Hepatocyte (in vitro differentiated cells): Measurements from ENCODE around the gene EVPLL. TPM values are rescaled to one million over a fixed set of nuclear protein-coding genes. Genes with fewer than 3 reads are reported as not detected.
"Not testable (repeated sequence)": the region's sequence is repeated elsewhere in the genome, so short reads cannot be mapped to it uniquely, and the experiment has no call there.

Experiments
- DNase-seq: peaks from one replicate; pipeline ENCODE4 v3.0.0-alpha.2; 2016; ENCODE audit warnings: low spot score
- H2AFZ ChIP-seq: fragments of 200-600 bp; sonication (generic); 2 replicates; pipeline ENCODE4 v1.6.0; 2016; ENCODE audit warnings: antibody characterized with exemption, mild to moderate bottlenecking
- H3K27ac ChIP-seq: fragments of 200-600 bp; sonication (generic); 2 replicates; pipeline ENCODE4 v1.5.1; 2016; ENCODE audit warnings: mild to moderate bottlenecking
- H3K27me3 ChIP-seq: fragments of 200-600 bp; sonication (generic); 2 replicates; pipeline ENCODE4 v1.6.1; 2016
- H3K36me3 ChIP-seq: fragments of 200-600 bp; sonication (generic); replicated peaks from 2 replicates; pipeline ENCODE4 v1.5.1; 2016; ENCODE audit warnings: low read depth; ENCODE audit not compliant: insufficient read depth
- H3K4me1 ChIP-seq: fragments of 200-600 bp; sonication (generic); 2 replicates; pipeline ENCODE4 v1.5.1; 2016; ENCODE audit warnings: mild to moderate bottlenecking, moderate library complexity; ENCODE audit not compliant: insufficient read depth
- H3K4me2 ChIP-seq: fragments of 200-600 bp; sonication (generic); 2 replicates; pipeline ENCODE4 v1.6.0; 2016
- H3K4me3 ChIP-seq: fragments of 200-600 bp; sonication (generic); 2 replicates; pipeline ENCODE4 v1.5.1; 2016; ENCODE audit warnings: mild to moderate bottlenecking
- H3K79me2 ChIP-seq: fragments of 200-600 bp; sonication (generic); 2 replicates; pipeline ENCODE4 v1.6.0; 2017; ENCODE audit warnings: mild to moderate bottlenecking
- H3K9me2 ChIP-seq: fragments of 200-600 bp; sonication (generic); replicated peaks from 2 replicates; pipeline ENCODE4 v1.6.0; 2017; ENCODE audit warnings: mild to moderate bottlenecking; ENCODE audit not compliant: insufficient read depth
- H3K9me3 ChIP-seq: fragments of 200-600 bp; sonication (generic); 2 replicates; pipeline ENCODE4 v1.5.1; 2016; ENCODE audit warnings: low read depth, mild to moderate bottlenecking
- H4K20me1 ChIP-seq: fragments of 200-600 bp; sonication (generic); 2 replicates; pipeline ENCODE4 v1.6.0; 2016; ENCODE audit warnings: mild to moderate bottlenecking; ENCODE audit not compliant: insufficient read depth, poor library complexity, severe bottlenecking
- WGBS: methylation state at CpG from one replicate; pipeline ENCODE4 v1.1.6; 2016; ENCODE audit warnings: low lambda C conversion rate; ENCODE audit errors: missing lambda C conversion rate; 5-methylcytosine and 5-hydroxymethylcytosine counted together
- polyA plus RNA-seq: library from polyadenylated mRNA; unstranded; fragments of >200 nt; fragmentation: Nextera tagmentation; extraction: Ambion mirVana; gene quantifications from 2 replicates; pipeline ENCODE4 v1.2.1, GENCODE V29; 2016
- total RNA-seq: library from RNA; depleted of rRNA; stranded (reverse); fragments of >200 nt; gene quantifications from 2 replicates; pipeline ENCODE4 v1.2.3, GENCODE V29; 2014

Gene EVPLL
- total and polyA plus RNA-seq, 2 experiments from 2014 or later: not detected

DNA sequence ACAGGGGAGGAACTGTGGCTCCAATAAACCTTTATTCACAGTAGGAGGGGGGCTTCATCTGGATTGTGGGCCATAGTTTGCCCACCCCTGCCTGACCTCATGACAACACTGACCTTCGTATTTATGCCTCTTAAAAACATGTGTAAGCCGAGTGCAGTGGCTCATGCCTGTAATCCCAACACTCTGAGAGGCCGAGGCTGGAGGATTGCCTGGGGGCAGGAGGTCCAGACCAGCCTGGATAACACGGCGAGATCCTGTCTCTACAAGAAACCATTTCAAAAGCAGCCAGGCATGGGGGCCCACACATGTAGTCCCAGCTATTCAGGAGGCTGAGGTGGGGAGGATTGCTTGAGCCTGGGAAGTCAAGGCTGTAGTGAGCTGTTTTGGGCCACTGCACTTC is 10.0 kb downstream of the EVPLL start:
- H3K4me3 ChIP-seq, H3K36me3 ChIP-seq, H3K79me2 ChIP-seq, H3K4me1 ChIP-seq, H3K9me3 ChIP-seq, DNase-seq, H3K27me3 ChIP-seq, H3K27ac ChIP-seq, H3K4me2 ChIP-seq, H3K9me2 ChIP-seq, H2AFZ ChIP-seq, H4K20me1 ChIP-seq: not testable (repeated sequence)
- 59% methylated on average over 5 of the region's 5 CpGs for WGBS

DNA sequence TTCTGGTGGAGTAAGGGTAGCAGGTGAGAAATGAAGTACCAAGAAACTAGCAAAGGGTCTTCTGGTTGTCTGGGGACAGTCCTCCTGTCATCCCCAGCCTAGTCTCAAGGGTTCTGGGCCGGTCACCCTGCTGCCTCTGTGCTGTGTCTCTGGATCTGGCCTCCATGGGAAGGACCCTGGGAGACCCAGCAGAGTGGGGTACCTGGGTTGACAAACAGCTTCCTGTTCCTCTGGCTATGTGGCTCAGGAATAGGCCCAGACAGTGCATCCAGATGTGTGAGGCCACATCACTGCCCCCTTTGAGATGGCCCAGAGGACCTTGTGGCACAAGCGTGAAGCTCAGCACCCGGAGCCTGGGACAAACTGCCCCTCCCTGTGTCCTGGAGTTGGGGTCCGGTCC is 10.7 kb downstream of the EVPLL start:
- H3K9me2 ChIP-seq, H3K27me3 ChIP-seq, H2AFZ ChIP-seq, H4K20me1 ChIP-seq, H3K4me1 ChIP-seq, H3K4me3 ChIP-seq, H3K27ac ChIP-seq, H3K36me3 ChIP-seq, H3K9me3 ChIP-seq, DNase-seq, H3K4me2 ChIP-seq, H3K79me2 ChIP-seq: not testable (repeated sequence)
- 86% methylated on average over 3 of the region's 4 CpGs for WGBS

DNA sequence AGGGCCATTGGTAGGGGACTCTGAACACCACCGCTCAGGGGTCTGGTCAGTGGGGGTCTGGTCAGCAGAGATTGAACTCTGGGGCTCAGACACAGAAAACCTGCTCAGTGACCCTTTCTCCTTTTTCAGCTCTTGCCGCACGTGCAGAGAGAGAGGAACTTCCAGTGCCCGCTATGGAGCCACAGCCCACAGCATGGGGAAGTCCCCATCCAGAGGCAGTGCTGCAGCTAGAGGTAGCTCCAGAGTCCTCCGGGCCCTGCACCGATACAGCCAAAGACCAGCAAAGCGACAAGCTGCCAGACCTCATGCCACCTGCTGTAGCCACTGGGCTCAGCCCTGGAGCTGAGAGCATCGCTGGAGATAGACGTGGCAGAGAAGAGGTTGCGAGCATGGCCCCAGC is 11.2 kb downstream of the EVPLL start:
- not testable (repeated sequence) for H3K36me3 ChIP-seq, H3K4me1 ChIP-seq, DNase-seq, H2AFZ ChIP-seq, H3K9me3 ChIP-seq, H3K27ac ChIP-seq, H3K27me3 ChIP-seq, H3K9me2 ChIP-seq, H4K20me1 ChIP-seq, H3K79me2 ChIP-seq, H3K4me2 ChIP-seq, H3K4me3 ChIP-seq
- 100% methylated on average over 1 of the region's 10 CpGs for WGBS

DNA sequence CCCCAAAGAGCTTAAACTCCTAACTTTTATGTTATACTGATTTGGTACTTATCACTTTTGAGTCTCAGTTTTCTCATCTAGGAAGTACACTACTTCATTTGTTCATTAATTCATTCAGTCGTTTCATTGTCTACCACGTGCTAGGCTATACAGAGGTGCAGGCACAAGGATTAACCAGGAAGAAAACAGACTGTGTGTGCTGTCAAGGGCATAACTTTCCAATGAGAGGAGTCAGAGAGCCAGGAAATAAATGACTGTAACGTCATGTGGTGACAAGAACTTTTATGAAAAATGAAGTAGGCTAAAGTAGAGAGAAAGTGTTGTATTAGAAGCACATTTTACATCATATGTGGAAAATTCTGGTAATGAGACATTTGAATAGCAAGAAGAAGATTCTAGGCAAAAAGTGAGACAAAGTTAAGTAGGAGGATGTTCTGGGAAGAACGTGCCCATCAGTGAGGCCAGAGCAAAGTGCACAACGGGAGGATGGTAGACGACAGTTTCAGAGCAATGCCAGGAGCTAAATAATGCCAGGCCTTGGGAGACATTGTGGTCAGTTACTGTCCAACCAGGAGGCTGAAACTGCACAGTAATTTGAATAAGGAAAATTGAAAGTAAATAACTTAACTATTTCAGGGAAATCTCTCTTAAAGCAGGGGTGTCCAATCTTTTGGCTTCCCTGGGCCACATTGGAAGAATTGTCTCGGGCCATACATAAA is 24.5 kb downstream of the EVPLL start:
- H3K4me2 ChIP-seq, H4K20me1 ChIP-seq, H2AFZ ChIP-seq, H3K27me3 ChIP-seq, H3K9me3 ChIP-seq, H3K9me2 ChIP-seq, H3K79me2 ChIP-seq, H3K4me1 ChIP-seq, H3K27ac ChIP-seq, DNase-seq, H3K36me3 ChIP-seq, H3K4me3 ChIP-seq: not testable (repeated sequence)
- 85% methylated on average over 6 of the region's 7 CpGs for WGBS

DNA sequence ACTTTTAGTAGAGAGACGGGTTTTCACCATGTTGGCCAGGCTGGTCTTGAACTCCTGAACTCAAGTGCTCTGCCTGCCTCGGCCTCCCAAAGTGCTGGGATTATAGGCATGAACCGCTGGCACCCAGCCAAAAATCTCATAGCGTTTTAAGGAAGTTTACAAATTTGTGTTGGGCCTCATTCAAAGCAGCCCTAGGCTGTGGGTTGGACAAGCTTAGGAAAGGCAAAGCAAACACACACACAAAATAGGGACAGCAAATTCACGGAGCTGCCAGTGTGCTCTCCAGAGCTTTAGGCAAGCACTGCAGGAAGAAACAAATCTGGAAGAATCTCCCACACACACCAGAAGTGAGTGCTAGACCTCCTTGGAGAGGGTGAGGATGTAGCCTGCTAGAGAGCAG is 25.6 kb downstream of the EVPLL start:
- not testable (repeated sequence) for DNase-seq, H3K79me2 ChIP-seq
- 61% methylated on average over 4 of the region's 5 CpGs for WGBS

DNA sequence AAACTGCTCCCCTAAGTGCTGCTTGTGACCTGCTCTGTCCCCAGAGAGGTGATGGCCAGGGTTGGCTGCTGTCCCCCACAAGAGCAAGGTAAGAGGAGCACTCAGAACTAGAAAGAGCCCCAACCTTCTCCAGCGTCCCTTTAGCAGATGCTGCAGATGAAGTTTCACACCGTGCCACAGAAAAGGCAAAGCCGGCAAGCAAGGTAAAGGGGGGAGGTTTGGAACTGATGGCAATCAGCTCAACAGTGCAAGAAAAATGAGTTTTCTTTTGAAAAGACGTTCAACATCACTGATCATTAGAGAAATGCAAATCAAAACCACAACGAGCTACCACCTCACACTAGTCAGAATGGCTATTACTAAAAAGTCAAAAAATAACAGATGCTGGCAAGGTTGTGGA is 26.0 kb downstream of the EVPLL start:
- not testable (repeated sequence) for H3K79me2 ChIP-seq, H4K20me1 ChIP-seq, H3K9me3 ChIP-seq, H3K27ac ChIP-seq, DNase-seq, H3K4me2 ChIP-seq, H3K4me1 ChIP-seq, H2AFZ ChIP-seq, H3K27me3 ChIP-seq, H3K4me3 ChIP-seq, H3K9me2 ChIP-seq, H3K36me3 ChIP-seq
- WGBS: no CpG with 5 or more reads among the region's 5 CpGs

More for the DNA sequence above, 25.6 kb downstream of the EVPLL start:
- not testable (repeated sequence) for H3K27me3 ChIP-seq, H2AFZ ChIP-seq, H3K9me3 ChIP-seq, H3K4me2 ChIP-seq, H3K36me3 ChIP-seq, H3K27ac ChIP-seq, H3K4me1 ChIP-seq, H3K4me3 ChIP-seq, H4K20me1 ChIP-seq, H3K9me2 ChIP-seq

DNA sequence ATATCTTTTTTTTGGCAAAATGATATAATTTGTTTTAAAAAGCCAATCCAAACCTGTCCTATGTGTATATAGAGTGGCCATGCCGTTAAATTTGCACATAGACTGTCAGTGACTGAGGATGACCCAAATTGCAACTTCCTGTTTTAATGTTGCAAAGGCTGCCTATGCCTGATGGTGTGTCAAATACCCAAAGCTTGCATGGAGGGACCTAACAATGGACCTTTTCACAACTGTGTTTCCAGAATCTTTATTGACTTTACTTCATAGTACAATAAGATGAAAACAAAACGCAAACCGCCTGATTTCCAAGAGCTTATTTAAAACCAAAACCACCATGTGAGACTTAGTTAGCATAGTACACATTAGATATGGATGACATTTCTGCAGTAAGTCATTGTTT is 31.3 kb downstream of the EVPLL start:
- not testable (repeated sequence) for H3K36me3 ChIP-seq, H3K9me3 ChIP-seq, H3K4me1 ChIP-seq, H3K9me2 ChIP-seq, H3K4me3 ChIP-seq, H3K27ac ChIP-seq, H3K27me3 ChIP-seq, H2AFZ ChIP-seq, DNase-seq, H3K79me2 ChIP-seq, H4K20me1 ChIP-seq
- peak overlapping the region; percentile 67 for H3K4me2 ChIP-seq
- WGBS: 51% methylated on average over 3 of the region's 3 CpGs

DNA sequence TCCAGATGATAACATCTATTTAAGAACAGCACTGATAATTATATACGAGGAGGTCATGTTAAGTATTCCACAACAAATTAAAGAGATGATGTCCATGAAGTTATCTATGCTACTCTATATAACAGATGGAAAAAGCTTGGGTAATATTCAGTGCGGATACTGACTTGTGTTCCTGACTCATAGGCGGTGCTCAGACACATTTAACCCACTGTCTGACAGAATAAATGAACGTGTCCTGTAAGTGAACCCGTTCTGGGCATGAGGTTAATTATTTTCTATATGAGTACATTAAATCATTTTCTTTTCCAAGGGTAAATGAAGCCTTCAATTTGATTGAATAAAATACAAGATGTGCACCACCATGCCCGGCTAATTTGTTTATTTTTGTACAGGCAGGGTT is 31.7 kb downstream of the EVPLL start:
- not testable (repeated sequence) for DNase-seq, H3K79me2 ChIP-seq, H4K20me1 ChIP-seq, H2AFZ ChIP-seq, H3K4me3 ChIP-seq, H3K4me1 ChIP-seq, H3K9me2 ChIP-seq, H3K9me3 ChIP-seq, H3K27me3 ChIP-seq, H3K27ac ChIP-seq, H3K36me3 ChIP-seq
- peak overlapping the region; percentile 67 for H3K4me2 ChIP-seq
- 46% methylated on average over 6 of the region's 6 CpGs for WGBS

DNA sequence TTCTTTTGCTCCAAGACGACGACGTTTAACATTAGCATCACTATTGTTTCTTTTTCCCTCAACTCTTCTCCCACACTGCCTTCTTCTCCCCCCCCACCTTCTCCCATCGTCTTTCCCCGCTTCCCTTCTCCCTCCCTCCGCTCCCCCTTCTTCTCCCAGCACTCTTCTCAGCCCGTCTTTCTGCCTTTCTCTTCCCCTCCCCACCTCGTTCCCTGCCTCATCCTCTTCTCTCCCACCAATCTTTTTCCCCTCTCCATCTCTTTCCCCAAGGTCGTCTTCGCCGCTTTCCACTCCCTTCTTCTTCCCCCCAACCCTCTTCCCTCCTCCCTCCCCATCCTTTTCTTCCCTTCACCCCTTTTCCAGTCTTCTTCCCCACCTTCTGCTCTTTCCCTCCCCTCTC is 33.2 kb downstream of the EVPLL start:
- H3K9me2 ChIP-seq, H4K20me1 ChIP-seq, H3K36me3 ChIP-seq, H3K27me3 ChIP-seq, H3K9me3 ChIP-seq, H2AFZ ChIP-seq, DNase-seq, H3K4me1 ChIP-seq, H3K79me2 ChIP-seq, H3K4me3 ChIP-seq: not testable (repeated sequence)
- Histone ChIP-seq H3K4me2 (peak overlapping the region; percentile 67), H3K27ac (peak overlapping the region; percentile 93)
- WGBS: 0% methylated on average over 1 of the region's 11 CpGs
